GM18502 (cell line): Measurements from ENCODE around the gene SERPINB5.

Source experiments
- ATAC-seq: cut with Tn5 transposase; IDR thresholded peaks from one replicate; pipeline ENCODE4 v1.9.1; 2021; ENCODE audit warnings: mild to moderate bottlenecking; ENCODE audit not compliant: unreplicated experiment, poor library complexity

Gene SERPINB5

DNA sequence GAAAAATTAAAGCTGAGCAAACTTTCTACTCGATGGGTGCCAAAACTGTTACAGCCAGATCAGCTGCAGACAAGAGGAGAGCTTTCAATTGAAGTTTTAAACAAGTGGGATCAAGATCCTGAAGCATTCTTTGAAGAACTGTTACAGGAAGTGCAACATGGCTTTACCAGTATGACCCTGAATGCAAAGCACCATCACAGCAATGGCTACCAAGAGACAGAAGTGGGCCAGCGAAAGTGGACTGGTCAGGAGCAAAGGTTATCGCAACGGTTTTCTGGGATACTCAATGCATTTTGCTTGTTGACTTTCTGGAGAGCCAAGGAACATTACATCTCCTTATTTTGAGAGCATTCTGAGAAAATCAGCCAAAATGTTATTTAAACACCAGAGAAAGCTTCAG is 9.1 kb upstream of the SERPINB5 start:
- no peak for ATAC-seq

DNA sequence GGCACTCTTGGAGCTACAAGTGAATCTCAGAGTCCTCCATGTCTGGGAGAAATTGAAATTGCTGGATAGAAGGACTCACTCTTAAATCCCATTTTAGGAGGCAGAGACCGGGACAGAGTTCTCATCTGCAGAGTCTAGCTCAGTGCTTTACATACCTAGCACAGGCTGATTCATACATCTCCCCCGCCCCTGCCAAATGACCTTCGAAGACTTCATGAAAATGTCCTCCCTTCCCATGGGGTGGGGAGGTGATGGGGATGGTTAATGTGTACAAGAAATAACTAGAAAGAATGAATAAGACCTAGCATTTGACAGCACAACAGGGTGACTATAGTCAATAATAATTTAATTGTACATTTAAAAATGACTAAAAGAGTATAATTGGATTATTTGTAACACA is 8.2 kb upstream of the SERPINB5 start:
- no peak for ATAC-seq

DNA sequence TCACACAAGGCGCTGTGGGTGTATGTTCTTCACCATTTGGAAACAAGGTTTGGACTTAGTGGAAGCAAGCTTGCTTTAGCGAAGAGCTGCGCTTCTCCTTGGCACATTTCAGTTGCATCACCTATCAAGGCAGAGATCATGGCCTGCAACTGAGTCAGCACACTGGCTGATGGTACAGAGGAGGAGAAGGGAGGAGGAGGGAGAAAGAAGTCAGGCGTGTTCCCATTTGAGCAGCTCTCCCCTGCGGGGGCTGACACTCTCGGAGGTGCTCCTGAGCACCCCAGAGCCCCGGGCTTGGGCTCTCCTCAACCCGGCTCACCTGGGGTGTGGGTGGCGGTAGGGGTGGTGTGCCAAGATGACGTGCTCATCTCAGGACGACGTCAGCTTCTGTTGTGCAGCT is 6.0 kb upstream of the SERPINB5 start:
- ATAC-seq: no peak

DNA sequence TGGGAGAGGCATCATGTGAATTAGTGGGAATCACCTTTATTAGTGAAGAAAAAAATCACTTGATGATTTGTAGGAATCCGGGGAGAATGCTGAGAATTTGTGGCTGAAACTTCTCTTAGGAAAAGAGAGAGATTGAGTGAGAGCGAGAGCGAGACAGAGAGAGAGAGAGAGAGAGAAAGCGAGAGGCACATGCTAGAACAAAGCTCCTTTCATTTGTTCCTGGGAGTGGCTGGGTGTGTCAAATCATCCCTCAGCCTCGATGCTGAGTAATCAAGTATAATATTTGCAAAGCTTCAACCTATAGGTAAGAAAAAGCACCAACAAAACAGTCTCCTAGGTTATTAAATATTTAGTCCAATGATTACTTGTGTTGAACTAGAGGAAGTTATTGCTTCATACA is 4.4 kb upstream of the SERPINB5 start:
- ATAC-seq: no peak

DNA sequence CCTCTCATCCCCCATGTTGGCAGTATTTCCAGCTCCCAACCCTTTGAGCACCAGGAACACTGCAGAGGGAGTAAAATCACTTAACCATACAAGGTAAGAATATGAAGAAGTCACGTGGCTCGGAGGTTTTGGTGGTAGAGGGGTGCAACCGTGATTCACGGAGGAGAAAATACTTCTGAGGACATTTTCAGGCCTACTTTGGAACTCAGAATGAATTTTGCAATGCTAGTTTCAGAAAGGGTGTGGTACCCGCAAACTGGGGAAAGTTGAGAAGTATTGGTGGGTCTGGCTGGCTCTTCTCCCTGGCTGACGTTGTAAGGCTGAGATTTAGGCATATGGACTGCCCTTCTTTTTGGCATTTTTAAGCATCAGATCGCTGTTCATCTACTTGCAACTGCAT is 442 bp downstream of the SERPINB5 start:
- ATAC-seq: no peak

DNA sequence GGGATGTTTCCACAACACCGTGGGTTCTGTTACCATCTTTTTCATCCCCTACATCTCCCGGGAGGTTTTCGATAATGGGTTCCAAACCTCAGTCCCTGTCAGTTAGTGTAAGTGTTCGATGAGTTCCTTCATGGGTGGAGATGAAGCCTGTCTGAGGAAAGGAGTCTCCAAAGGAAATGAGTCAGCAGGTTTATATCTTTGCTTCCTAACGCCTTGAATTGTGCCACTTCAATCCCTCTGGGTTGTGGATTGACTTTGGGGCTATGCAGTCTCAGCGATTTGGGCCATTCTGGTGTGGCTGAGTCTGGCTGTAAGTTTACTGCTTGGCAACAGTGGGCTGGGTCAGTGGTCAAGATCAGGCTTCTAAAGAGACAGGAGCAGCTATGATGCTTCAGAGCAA is 1.2 kb downstream of the SERPINB5 start:
- ATAC-seq: no peak

DNA sequence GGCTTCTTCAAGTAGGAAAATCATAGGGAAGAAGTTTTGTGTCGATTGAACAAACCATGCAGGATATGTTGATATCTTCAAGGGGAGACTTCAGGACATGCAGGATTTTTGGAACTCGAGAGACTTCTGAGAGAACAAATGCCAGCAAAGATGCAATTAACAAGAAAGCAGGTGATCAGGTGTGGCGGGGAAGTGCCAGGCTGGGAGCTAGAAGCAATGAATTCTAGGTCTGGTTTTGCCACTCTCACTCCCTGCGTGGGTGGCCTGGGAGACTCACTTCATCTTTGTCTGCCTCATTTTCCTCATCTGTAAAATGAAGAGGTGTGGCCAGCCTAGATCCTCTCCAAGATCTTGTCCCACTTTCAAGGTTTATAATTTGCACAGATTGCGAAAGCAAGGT is 3.1 kb downstream of the SERPINB5 start:
- no peak for ATAC-seq

DNA sequence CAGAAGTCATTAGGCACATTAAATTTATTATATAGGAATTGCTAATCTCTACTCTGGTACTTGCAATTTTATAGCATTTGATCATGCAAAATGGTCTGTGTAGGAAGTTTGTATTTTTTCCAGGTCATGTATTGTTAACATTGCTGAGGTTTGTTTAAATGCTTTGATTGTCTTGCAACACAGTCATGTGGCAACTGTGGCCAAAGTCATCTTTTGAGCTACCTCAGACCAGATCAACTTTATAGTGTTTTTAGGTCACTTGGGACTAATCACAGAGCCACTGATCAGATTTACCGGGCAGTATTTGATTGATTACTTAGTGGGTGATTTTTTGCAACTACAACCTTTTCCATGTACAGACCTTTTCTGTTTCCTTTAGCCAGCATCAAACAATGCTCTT is 3.7 kb downstream of the SERPINB5 start:
- no peak for ATAC-seq

DNA sequence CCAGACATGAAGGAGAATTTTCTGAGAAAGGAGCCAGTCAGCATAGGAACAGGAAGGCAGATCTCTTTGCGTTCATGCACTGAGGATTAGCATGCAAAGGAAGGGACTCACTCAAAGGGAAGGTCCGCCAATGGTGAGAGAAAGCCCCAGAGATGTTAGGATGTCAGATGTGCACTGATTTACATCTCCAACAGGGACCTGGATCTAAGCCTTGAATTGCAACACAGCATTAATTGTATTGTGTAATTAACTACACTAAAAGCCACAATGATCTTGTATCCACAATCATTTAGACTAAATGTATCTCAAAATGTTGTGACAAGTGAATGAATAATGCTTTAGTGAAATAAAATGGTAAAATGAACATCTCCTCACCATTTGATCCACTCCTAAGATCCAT is 4.2 kb downstream of the SERPINB5 start:
- ATAC-seq: no peak

DNA sequence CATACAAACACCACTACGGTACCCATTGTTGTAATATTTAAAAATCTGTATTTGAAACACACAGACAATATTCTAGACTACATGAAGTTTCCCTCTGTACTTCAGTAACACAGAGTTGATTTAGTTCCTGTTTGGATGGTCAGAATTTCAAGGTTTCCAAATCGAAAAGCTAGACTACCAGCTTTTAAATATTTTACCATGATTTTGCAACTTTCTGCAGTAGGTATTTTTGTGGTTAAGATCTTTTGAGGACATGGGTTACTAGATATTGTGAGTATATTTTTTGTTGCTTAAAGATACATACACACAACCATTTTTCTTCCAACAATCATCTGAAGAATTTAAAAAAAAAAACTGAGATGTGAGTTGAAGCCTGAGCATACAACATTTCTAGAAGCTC is 10.9 kb downstream of the SERPINB5 start:
- ATAC-seq: no peak

DNA sequence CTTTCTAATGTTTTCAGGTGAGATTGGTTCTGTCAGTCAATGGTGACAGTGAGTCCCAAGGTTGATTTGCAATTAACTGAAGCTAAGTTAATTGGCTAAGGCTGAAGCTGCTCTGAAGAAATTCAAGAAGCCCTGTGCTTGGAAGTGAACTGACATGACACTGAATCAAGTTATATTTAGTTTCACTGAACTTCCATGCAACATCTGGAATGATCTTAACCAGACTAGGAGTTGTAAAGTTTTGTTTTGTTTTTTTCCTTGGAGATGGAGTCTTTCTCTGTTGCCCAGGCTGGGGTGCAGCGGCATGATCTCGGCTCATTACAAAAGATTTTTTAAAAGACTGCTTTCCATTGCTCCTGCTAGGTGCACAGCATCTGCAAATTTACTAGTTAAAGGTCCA is 11.4 kb downstream of the SERPINB5 start:
- ATAC-seq: no peak

DNA sequence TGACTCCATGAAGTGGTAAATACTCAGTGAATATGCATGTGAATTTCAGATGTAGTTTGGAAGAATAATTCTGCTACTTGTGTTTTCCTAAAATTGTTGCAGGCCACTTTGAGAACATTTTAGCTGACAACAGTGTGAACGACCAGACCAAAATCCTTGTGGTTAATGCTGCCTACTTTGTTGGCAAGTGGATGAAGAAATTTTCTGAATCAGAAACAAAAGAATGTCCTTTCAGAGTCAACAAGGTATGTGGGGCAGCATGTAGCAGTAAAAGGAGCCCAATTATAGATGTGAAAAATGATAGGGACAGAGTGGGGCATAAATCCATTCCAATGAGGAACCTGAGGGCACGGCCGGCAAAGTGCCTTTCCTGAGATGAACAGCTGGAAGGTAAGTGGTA is 16.1 kb downstream of the SERPINB5 start:
- no peak for ATAC-seq

DNA sequence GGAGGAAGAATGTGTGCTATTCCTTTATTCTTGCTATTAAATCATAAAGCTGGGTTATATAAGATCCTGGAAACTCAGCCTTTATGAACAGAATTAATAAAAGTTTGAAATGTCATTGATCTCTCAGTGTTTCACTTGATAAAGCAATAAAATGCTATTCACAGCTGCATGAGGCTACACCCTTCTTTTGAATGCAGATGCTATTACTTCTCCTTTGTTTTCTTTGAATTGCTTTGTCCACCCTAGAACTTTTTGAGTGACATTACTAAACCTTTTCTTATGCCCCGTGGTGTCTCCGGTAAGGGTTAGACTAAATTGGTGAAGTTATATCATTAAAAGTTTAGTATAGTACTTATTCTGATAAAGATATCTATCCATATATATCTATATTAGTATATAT is 18.9 kb downstream of the SERPINB5 start:
- ATAC-seq: no peak

DNA sequence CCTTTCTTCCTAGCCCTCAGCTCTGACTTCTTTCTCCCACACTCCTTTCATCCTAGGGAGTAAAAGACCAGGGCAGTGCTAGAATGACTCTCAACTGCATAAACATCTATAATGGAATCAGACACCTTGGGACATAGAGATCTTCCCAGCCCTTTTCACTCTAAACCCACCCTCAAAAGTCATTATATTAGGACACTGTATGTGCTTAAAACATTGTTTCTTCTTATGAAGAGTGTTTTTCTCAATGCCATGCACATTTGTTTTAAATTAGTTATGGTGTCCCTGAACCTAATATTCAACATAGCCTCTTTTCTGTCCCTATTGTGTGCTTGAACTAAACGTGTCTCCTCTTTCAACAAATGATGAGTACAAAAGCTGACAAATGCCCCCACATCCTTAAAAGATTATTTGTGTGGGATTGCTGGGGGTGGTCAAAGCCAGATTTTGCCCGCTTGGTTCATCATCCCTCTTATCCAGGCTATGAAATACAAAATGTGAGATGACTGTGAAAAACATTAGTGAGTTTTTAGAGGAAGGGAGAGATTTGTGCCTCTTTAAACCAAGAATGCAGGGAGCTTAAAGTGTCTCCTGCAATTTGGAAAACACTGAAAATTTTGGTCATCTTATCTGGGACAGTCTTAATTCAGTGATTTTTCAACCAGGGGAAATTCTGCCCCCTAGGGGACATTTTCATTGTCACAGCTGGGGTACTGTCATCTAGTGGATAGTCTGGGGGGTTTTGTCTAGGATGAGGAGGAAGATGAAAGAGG is 29.0 kb downstream of the SERPINB5 start:
- peak; percentile 64 for ATAC-seq

DNA sequence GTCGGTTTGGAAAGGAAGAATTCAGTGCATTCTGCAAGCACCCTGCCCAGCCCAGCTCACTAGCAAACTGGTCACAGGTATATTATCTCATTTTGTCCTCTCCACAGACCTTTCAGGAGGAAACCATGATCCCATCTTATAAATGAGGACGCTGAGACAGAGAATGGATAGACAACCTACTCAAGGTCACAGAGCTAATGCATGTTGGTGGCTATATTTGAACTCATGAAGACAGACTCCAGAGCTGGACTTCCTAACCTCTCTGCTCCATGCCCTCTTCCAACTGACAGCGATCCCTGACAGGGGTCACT is 29.5 kb downstream of the SERPINB5 start:
- peak; percentile 8 for ATAC-seq

DNA sequence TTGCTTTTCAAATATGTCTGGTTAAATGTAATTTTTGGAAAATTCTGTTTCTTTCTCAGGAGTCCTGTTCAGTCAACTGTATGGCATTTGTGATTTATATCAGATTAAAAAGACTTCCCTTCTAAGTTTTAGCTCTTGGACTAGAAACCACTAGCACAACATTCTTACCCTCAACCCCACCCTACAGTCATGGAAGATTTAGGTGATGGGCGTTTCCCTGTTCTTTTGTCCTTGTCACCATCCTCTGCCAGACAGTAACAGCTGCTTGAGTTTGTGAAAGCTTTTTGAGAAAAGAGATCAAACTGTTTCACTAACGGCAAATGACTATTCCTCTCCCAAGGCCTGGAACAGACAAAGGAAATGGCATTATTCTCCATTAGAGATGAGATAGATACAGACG is 31.8 kb downstream of the SERPINB5 start:
- ATAC-seq: no peak

DNA sequence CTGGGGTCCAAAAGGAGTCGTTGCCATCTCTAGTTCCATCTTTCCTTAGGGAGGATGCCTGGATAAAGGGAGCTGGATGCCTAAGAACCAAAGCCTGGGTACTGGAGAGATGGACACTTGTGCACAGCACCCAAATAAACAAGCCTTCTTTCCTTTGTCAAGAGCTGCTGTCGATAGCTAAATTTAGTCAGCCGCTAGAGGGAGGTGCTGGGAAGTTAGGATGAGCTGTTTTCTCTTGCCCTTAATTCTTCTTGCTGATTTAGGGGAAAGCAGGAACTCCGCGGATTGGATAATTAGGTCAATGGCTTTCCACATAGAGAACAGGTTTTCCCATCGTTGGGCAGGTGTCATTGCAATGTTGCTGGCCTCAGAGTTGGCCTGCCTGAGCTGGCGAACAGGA is 34.5 kb downstream of the SERPINB5 start:
- ATAC-seq: peak; percentile 47

DNA sequence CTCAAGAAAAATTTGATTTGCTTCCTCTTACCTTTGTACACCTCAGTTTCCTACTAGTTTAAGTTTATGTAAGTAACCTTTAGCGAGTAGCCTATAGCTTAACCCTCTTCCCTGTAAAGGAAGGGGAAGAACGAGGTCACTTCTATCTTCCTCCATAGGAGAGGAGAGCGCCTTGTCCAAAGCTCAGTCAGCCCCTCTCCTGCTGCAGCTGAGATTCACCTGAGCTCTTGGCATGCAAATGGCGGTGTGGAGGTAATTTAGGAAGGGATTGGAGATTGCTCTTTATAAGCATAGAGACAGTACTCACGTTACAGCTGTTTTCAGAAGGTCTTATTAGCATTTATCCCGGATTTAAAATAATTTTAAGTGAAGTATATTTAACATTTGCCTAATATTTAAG is 37.6 kb downstream of the SERPINB5 start:
- no peak for ATAC-seq

DNA sequence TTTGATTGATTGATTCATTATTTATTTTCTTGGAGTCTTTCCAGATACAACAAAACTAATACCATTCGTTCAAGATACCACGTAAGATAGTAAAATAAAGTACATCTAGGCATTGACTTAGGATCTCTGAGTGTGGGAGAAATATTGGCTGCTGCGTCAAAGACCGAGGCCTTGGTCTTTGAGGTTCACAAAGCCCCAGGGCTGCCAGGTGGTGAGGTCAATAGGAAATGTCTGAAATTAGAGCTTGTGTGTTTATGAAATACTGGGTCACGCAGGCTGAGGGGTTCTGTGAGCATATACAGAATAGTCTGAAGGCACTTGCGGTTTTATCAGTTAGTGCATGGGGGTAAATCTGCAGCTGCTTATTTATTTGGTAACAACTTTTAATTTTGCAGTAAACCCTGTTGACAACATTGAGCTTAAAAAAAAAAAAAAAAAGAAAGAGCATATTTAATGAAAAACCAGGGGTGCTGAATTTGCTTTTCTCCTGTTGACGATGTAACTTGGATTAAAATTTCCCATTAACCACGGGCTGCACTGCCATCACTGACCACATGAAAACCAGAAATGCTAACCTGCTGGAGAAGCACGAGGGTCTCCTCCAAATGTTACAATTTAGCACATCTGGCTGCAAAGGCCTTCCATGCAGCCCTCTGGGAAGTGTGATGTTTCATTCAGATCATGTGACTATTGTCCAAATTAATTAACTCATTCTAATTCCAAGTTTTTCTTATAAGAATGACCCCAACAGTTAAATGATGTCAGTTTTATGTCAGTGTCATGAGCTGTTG is 38.3 kb downstream of the SERPINB5 start:
- no peak for ATAC-seq

DNA sequence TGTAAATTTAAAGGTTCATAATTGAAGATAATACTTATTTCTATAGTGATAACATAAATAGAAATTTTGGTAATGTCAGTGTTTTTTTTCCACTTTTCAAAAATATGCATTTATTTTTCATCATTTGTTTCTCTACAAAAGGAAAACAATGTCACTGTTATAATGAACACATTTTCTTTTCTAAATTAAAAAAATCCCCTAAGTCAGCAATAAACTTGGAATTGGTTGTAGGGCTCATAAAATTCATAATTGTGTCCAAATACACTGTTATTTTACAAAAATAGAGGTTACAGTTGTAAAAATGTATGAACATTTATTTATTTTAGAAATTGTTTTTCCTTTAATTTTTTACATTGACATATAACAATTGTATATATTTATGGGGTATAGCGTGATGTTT is 39.0 kb downstream of the SERPINB5 start:
- no peak for ATAC-seq

DNA sequence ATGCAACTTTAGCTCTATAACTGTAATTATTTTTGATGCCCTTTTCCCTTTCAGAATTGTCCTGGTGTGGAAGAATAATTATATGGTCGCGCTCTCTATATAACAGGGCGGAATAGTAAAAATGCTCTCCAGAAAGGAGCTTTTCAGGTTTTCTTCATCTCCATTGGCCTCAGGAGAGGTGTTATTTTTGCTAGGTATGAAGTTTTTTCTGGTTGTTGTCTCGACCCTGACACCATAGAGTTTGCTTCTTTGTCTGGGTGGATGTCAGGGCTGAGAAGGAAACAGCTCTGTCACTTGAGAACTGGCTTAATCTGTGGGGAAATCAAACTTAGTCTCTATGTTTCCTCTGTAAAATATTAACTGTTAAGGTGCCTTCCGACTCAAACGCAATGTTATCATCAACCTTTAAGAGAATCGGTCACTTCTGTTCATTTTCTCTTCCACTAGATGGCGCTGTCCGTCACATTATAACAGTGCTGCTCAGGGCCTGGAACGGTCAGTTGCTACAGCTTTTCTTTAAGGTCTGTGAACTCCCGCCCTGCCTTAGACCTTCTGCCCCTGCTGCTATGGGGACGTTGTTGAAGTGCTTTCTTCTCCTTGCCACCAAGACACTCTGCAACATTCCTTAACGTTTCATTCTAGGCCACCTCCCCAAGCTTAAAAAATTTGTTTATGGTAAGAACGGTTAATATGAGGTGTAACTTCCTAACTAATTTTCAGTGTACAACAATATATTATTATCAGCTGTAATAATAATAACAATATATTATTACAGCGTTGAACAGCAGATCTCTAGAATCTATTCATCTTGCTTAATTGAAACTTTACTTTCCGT is 41.6 kb downstream of the SERPINB5 start:
- peak; percentile 95 for ATAC-seq
